Endothelial cell of umbilical vein (primary cell): ENCODE data around the gene CCDC81. TPM values are rescaled to one million over a fixed set of nuclear protein-coding genes. Genes with fewer than 3 reads are reported as not detected.

Experiments
- BruUV-seq: library from RNA; stranded (reverse); fragments of 400-500 nt; replicated peaks from 2 replicates; lab custom pipeline; 2021; lab: Mats Ljungman, UMichigan
- CTCF ChIA-PET: fragments of 300-600, 350-600 bp; sonication (Branson Sonifier 250); formaldehyde crosslinking; loops from one replicate; lab custom pipeline; 2021; ENCODE audit warnings: antibody characterized with exemption, inconsistent platforms; lab: Charles Lee
- POLR2A ChIA-PET: fragments of 300-600, 350-600 bp; sonication (Branson Sonifier 250); formaldehyde crosslinking; loops from one replicate; lab custom pipeline; 2021; ENCODE audit warnings: antibody characterized with exemption, inconsistent platforms; lab: Charles Lee
- DNase-seq: peaks from one replicate; pipeline ENCODE4 v3.0.0-alpha.2; 2011; ENCODE audit warnings: low read depth, low spot score
- FAIRE-seq: peaks from 2 replicates; lab custom pipeline; 2011; peaks lifted over from hg19 to GRCh38; lab: Jason Lieb, UNC
- H2AFZ ChIP-seq: 2 replicates; pipeline ENCODE4 v1.6.0; 2012; ENCODE audit warnings: low read depth, low read length, control low read depth, inconsistent platforms
- H3K27ac ChIP-seq: 2 replicates; pipeline ENCODE4 v1.5.1; 2011; ENCODE audit warnings: low read depth, mild to moderate bottlenecking, control low read depth, low read length, moderate library complexity; ENCODE audit not compliant: insufficient read depth
- H3K27me3 ChIP-seq, 2 experiments: 2 replicates each; pipeline versions ENCODE4 v1.6.0 to v1.6.1; 2011; ENCODE audit warnings: low read length in 2 of 2, mixed read lengths in 1 of 2; ENCODE audit not compliant: control insufficient read depth in 2 of 2, insufficient read depth in 2 of 2
- H3K36me3 ChIP-seq, 2 experiments: 2 replicates in 1 of 2; 3 replicates in 1 of 2; pipeline ENCODE4 v1.5.1; 2011; ENCODE audit warnings: low read length in 2 of 2, mild to moderate bottlenecking in 1 of 2, moderate library complexity in 1 of 2; ENCODE audit not compliant: control insufficient read depth in 2 of 2, insufficient read depth in 2 of 2; ENCODE audit errors: extremely low read depth in 1 of 2
- H3K4me1 ChIP-seq: 3 replicates; pipeline ENCODE4 v1.5.1; 2011; ENCODE audit warnings: mild to moderate bottlenecking, low read length; ENCODE audit not compliant: control insufficient read depth, insufficient read depth; ENCODE audit errors: extremely low read depth
- H3K4me2 ChIP-seq: 2 replicates; pipeline ENCODE4 v1.6.1; 2011; ENCODE audit warnings: low read length, control low read depth, mixed read lengths; ENCODE audit not compliant: insufficient read depth
- H3K4me3 ChIP-seq, 3 experiments: fragments of 200-600 bp in 1 of 3; sonication (generic), shearing (Covaris generic) in 1 of 3; replicated peaks in 1 of 3; 2 replicates each; pipeline ENCODE4 v1.5.1; 2011 to 2016; ENCODE audit warnings: control low read depth in 3 of 3, low read length in 3 of 3, mild to moderate bottlenecking in 2 of 3, inconsistent platforms in 1 of 3, low read depth in 1 of 3, moderate library complexity in 1 of 3; ENCODE audit not compliant: insufficient read depth in 1 of 3
- H3K79me2 ChIP-seq: 2 replicates; pipeline ENCODE4 v1.6.0; 2012; ENCODE audit warnings: low read length, inconsistent platforms; ENCODE audit not compliant: control insufficient read depth, insufficient read depth
- H3K9ac ChIP-seq: replicated peaks from 2 replicates; pipeline ENCODE3; 2011; ENCODE audit warnings: low read length, control low read depth; ENCODE audit not compliant: insufficient read depth; ENCODE audit errors: extremely low read depth
- H3K9me1 ChIP-seq: replicated peaks from 3 replicates; pipeline ENCODE4 v1.6.0; 2011; ENCODE audit warnings: mild to moderate bottlenecking, low read length; ENCODE audit not compliant: control insufficient read depth, insufficient read depth; ENCODE audit errors: extremely low read depth
- H3K9me3 ChIP-seq: replicated peaks from 2 replicates; pipeline ENCODE4 v1.5.1; 2012; ENCODE audit warnings: low read length, inconsistent platforms; ENCODE audit not compliant: control insufficient read depth, insufficient read depth
- H4K20me1 ChIP-seq: replicated peaks from 2 replicates; pipeline ENCODE3; 2011; ENCODE audit warnings: mild to moderate bottlenecking, low read length; ENCODE audit not compliant: control insufficient read depth, insufficient read depth; ENCODE audit errors: extremely low read depth
- CTCF ChIP-seq, 2 donors: IDR thresholded peaks; 1 replicate in 1 of 2; 2 replicates in 1 of 2; pipeline ENCODE4 v1.5.1; 2011; ENCODE audit warnings: low read length in 2 of 2, mild to moderate bottlenecking in 2 of 2, moderate library complexity in 2 of 2, control low read depth in 1 of 2, inconsistent platforms in 1 of 2, low read depth in 1 of 2; ENCODE audit not compliant: insufficient read depth in 1 of 2; ENCODE audit errors: extremely low read depth in 1 of 2
- EZH2 ChIP-seq: IDR thresholded peaks from 2 replicates; pipeline ENCODE4 v1.6.1; 2012; ENCODE audit warnings: borderline replicate concordance, low read depth, mild to moderate bottlenecking, moderate library complexity, low read length, inconsistent platforms; ENCODE audit not compliant: severe bottlenecking
- FOS ChIP-seq: IDR thresholded peaks from 2 replicates; pipeline ENCODE4 v1.6.1; 2011; ENCODE audit warnings: mild to moderate bottlenecking, low read length, moderate library complexity, borderline replicate concordance; ENCODE audit not compliant: insufficient read depth
- GATA2 ChIP-seq: IDR thresholded peaks from 2 replicates; pipeline ENCODE4 v1.7.0; 2011; ENCODE audit warnings: low read depth, mild to moderate bottlenecking, moderate library complexity, mixed read lengths, low read length; ENCODE audit not compliant: insufficient read length, insufficient read depth
- JUN ChIP-seq: IDR thresholded peaks from 2 replicates; pipeline ENCODE4 v1.6.1; 2011; ENCODE audit warnings: borderline replicate concordance, low read depth; ENCODE audit not compliant: insufficient read length, insufficient read depth
- MAX ChIP-seq: IDR thresholded peaks from 2 replicates; pipeline ENCODE4 v1.6.1; 2011; ENCODE audit not compliant: insufficient read depth, insufficient read length
- MYC ChIP-seq: IDR thresholded peaks from one replicate; pipeline ENCODE4 v1.6.1; 2011; ENCODE audit warnings: mild to moderate bottlenecking, low read depth, low read length
- POLR2A ChIP-seq: IDR thresholded peaks from 2 replicates; pipeline ENCODE4 v1.6.1; 2012; ENCODE audit warnings: low read depth, mild to moderate bottlenecking, control low read depth, low read length
- POLR2AphosphoS5 ChIP-seq: IDR thresholded peaks from 2 replicates; pipeline ENCODE4 v1.6.1; 2012; ENCODE audit warnings: low read depth, mild to moderate bottlenecking, control low read depth, low read length, moderate library complexity; ENCODE audit not compliant: insufficient read depth
- dilution Hi-C: fragments of 300-500 bp; cut with MboI; formaldehyde crosslinking; loops from one replicate; pipeline ENCODE4 v1.15.0; 2019; ENCODE audit warnings: low sequenced_read_pairs; ENCODE audit not compliant: extremely low pct_ligation_motif_present
- intact Hi-C: fragments of 100-400 bp; cut with micrococcal nuclease; formaldehyde crosslinking; loops from one replicate; pipeline ENCODE4 v1.10.0; 2022
- polyA plus RNA-seq, 4 experiments: library from polyadenylated mRNA; depleted of rRNA in 3 of 4; stranded (reverse) in 3 of 4; unstranded in 1 of 4; fragments of >200 nt; gene quantifications; 2 replicates each; pipeline versions ENCODE4 v1.2.1 to v1.2.3, GENCODE V29; 2011 to 2012; ENCODE audit warnings: missing spikeins in 1 of 4
- total RNA-seq: library from RNA; stranded (reverse); gene quantifications from 2 replicates; pipeline ENCODE4 v1.2.3, GENCODE V29; 2021

CCDC81 gene
- total and polyA plus RNA-seq, 2 donors (not counting 3 experiments of a cell fraction or from before 2014, with no cell fraction given), result 0.57 to 1.1 TPM

- ChIA-PET POLR2A (no interaction called here), CTCF (interaction anchor here (0.6 to 1.8 kb wide), 2 partner anchors 43 to 82 kb away, joined by 3 to 9 read pairs; no protein-coding TSS in a partner anchor)
- dilution Hi-C loops, result no loop called here
- no peaks in the 10 kb centered on the region for H3K79me2 ChIP-seq
- H3K9me3 ChIP-seq, result no peaks in the 10 kb centered on the region
- no peak overlapping the region for H3K4me2 ChIP-seq
- H3K9me1 ChIP-seq, result no peaks in the 10 kb centered on the region
- no TSS peak for BruUV-seq
- peaks cover 7% of the 10 kb centered on the region for H3K4me1 ChIP-seq
- no peak overlapping the region for H2AFZ ChIP-seq
- intact Hi-C loops, result no loop called here
- H3K27me3 ChIP-seq, result no peaks in the 10 kb centered on the region
- TF ChIP-seq POLR2A, result no peak
- no peak for TF ChIP-seq MYC
- no peak for TF ChIP-seq JUN
- TF ChIP-seq GATA2, result no peak
- TF ChIP-seq POLR2AphosphoS5, result no peak
- no peak for TF ChIP-seq EZH2
- TF ChIP-seq FOS, result no peak
- no peak for TF ChIP-seq MAX
- TF ChIP-seq CTCF (IDR thresholded peaks at IDR 0.05; ENCODE audit: extremely low read depth in 1 of 2, insufficient read depth in 1 of 2, low read depth in 1 of 2, low read length in 2 of 2), result no peak
- H3K27ac ChIP-seq, result no peak overlapping the region
- H3K36me3 ChIP-seq, result no peaks in the 10 kb centered on the region
- FAIRE-seq (no peak), DNase-seq (no peak)
- H3K9ac ChIP-seq, result no peak overlapping the region
- H3K4me3 ChIP-seq, result no peak overlapping the region
- no peaks in the 10 kb centered on the region for H4K20me1 ChIP-seq
These were observed 68.1 kb downstream of the CCDC81 start for GRCh38 chr11:86442827-86443226.
